Activated CD8-positive, alpha-beta memory T cell treated with anti-CD3 and anti-CD28 coated beads for 1 hour (primary cell): ENCODE data around the gene DHX40.
"Not testable (repeated sequence)": the region's sequence is repeated elsewhere in the genome, so short reads cannot be mapped to it uniquely, and the experiment has no call there.

Experiments used
- DNase-seq, 2 donors: peaks; one replicate each; pipeline ENCODE4 v3.0.0-alpha.2; 2020; ENCODE audit warnings: low read depth in 1 of 2; ENCODE audit errors: extremely low read depth in 1 of 2

DHX40 gene

GRCh38 chr17:59558953-59559352, 6.5 kb upstream of the DHX40 start:
- no peak for DNase-seq

- DNase-seq: no peak
These were observed 4.4 kb upstream of the DHX40 start for GRCh38 chr17:59561042-59561441.

DNA sequence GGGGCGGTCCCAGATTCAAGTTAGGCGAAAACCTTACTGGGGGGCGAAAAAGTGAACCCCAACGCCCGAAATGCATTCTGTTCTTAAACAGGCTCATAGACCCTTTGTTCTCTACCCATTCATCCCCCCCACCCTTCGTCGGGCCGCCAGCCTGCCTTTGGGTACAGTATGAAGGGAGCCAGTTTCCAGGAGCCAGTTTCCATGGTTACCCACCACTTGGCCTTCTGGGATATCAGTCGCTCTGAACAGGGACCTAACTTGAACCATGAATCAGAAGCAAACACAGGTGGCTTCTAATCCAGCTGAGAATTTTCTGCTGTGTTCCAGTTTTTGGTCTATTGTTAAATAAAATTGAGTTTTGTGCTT, 532 bp downstream of the DHX40 start:
- DNase-seq: peak; percentile 1 to 21

GRCh38 chr17:59569151-59569550, 3.7 kb downstream of the DHX40 start:
- DNase-seq: not testable (repeated sequence)

- no peak for DNase-seq
These were observed 7.0 kb downstream of the DHX40 start for GRCh38 chr17:59572301-59572924.

GRCh38 chr17:59584168-59584567, 18.8 kb downstream of the DHX40 start:
- DNase-seq: not testable (repeated sequence)

DNA sequence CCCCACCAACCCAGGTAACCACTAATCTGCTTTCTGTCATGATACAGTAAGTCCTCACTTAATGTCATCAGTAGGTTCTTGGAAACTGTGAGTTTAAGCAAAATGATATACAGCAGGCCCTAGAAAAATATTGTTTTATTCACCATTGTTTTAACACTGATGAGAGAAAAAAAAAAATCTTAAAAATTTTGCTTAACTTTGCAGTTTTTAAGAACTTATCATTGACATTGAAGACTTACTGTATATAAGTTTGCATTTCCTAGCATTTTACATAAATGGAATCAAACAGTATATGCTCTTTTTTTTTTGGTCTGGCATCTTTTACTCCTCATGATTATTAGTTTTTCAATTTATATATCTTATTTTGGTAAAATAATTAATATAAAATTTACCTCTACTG, 34.8 kb downstream of the DHX40 start:
- DNase-seq: no peak

DNA sequence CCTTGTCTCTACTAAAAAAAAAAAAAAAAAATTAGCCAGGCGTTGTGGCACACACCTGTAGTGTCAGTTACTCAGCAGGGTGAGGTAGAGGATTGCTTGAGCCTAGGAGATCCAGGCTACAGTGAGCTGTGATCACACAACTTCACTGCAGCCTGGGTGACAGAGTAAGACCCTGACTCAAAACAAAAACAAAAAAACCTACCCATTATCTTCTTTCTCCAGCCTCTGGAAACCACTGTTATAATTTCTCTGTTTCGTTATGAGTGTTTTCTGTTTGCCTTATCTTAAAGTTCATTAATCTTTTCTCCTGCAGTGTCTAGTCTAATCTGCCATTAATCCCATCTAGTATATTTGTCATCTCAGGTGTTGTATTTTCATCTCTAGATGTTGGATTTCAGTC, 35.7 kb downstream of the DHX40 start:
- no peak for DNase-seq

GRCh38 chr17:59607061-59607460, 41.7 kb downstream of the DHX40 start:
- DNase-seq: no peak

GRCh38 chr17:59607817-59608403, 42.5 kb downstream of the DHX40 start:
- no peak for DNase-seq

DNA sequence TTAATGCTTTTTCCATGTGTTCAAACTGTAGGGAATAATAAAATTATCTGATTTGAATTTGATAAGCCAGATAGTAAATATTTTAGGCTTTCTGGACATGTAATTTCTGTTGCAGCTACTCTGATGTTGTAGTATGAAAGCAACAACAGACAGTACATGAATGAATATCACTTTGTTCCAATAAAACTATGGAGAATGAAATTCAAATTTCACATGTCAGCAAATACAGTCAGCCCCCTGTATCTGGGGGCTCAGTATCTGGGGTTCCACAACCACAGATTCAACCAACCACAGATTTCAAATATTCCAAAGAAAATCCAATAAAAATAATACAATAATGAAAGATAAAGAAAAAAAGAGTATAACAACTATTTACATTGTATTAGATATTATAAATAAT, 46.1 kb downstream of the DHX40 start:
- no peak for DNase-seq

GRCh38 chr17:59616253-59616920, 51.0 kb downstream of the DHX40 start:
- no peak for DNase-seq

GRCh38 chr17:59617156-59617732, 51.8 kb downstream of the DHX40 start:
- no peak for DNase-seq

DNA sequence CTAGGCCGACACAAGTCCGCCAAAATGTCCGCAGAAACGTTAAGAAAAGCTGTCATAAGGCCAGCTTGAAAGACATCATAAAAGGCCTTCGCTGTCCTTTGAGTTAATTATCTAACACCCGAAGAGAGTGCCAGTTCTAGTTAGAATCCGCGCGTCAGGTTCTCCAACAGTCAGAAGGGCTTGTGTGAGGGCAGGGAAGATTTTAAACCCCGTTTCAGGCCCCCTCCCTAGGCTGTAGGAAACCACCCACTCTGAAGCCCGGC, 53.6 kb downstream of the DHX40 start:
- no peak for DNase-seq

DNA sequence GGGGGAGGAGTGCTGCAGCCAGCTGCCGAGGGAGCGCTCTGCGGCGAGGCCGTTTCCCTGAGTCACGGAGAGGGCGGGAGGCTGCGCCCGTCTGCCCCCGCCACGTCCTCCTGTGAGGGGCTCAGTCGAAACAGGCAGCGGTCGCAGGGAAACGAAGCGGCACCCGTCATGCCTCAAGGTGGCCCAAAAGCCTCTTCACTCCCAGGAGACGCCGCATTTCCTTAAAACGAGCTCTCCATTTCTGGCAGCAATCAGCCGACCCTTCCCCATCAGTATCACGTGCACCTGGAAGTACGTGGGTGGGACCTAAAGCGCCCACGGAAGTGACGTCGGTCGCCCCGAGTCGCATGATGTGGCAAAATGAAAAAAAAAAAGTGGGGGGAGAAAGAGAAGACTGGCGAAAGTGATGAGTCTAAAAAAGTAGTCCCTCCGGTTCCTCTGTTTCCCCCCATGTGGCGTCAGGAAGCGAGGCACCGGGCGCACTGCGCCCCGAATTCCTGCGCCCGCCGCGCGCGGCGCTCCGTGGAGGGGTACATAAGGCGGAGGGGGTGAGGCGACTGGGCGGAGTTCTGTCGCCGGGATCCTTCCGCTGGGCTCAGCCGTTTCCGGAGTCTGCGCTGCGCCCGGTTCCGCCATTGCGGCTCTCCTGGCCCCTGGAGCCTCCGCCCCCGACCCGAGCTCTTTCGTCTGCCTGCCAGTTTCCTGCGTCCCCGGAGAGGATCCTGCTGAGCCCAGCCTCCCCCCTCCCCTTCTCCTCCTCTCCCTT, 54.1 kb downstream of the DHX40 start, which contains the start of gene CLTC:
Gene CLTC, plus strand, starts transcription at position 598 of the 766 bp plus-strand sequence. CDS start 237 bp downstream, outside the sequence.
- peak; percentile 77 to 84 for DNase-seq

- no peak for DNase-seq
These were observed 54.6 kb downstream of the DHX40 start for GRCh38 chr17:59620064-59620359.

- DNase-seq: peak; percentile 16 to 17
These were observed 55.3 kb downstream of the DHX40 start for GRCh38 chr17:59620518-59621259.

DNA sequence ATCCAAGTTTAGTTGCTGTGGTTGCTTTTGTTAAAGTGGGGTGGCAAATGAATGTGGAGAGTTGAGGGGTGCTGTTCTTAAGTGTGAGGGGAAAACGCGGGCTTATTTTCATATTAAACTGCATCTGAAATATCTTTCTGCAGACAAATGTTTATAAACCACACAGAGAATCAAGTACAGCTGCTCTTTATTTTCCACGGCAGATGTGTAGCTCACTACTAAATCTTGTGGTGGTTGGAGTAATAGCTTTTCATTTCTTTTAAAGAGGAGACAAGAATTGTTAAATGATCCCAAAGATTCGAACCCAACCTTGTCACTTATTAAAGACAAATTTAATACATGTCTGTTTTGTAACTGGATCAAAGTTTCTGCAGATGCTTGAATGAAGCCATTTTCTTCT, 56.4 kb downstream of the DHX40 start:
- DNase-seq: no peak

GRCh38 chr17:59623151-59623550, 57.7 kb downstream of the DHX40 start:
- no peak for DNase-seq

DNA sequence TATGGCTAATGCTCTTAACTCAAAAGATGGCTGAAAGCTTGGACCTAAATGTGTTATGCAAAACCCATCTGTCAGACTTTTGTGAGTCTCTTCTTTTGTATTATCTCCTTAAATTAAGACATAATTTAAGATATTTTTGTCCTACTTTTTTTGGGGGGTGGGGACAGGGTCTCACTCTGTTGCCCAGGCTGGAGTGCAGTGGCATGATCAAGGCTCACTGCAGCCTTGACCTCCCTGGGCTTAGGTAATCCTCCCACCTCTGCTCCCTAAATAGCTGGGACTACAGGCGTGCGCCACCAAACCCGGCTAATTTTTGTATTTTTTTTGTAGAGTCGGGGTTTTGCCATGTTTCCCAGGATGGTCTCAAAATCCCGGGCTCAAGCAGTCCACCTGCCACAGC, 61.3 kb downstream of the DHX40 start:
- DNase-seq: no peak

- DNase-seq: no peak
These were observed 61.9 kb downstream of the DHX40 start for GRCh38 chr17:59627274-59627673.
